AG09319 (cell line): ENCODE results near the gene CDH3.

Source experiments
- DNase-seq: peaks from one replicate; pipeline ENCODE4 v3.0.0-alpha.2; 2010; ENCODE audit warnings: low read depth; ENCODE audit errors: extremely low read depth
- TF ChIP-seq, protein P1 (sequence below): IDR thresholded peaks from 2 replicates; pipeline ENCODE4 v1.5.1; 2011; ENCODE audit warnings: low read depth, mild to moderate bottlenecking, inconsistent platforms, low read length, moderate library complexity

CDH3 gene

DNA sequence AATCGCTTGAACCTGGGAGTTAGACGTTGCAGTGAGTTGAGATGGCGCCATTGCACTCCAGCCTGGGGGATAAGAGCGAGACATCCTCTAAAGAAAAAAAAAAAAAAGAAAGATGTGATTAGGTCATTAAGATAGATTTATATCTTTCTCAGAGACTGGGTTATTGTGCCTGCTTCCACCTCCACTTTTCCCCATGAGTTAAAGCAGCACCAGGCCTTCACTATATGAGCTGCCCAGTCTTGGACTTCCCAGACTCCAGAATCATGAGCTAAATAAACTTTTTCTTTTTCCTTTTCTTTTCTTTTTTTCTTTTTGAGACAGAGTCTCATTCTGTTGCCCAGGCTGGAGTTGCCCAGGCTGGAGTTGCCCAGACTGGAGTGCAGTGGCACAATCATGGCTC is 72.6 kb downstream of the CDH3 start:
- DNase-seq: no peak
- TF ChIP-seq, protein P1, sequence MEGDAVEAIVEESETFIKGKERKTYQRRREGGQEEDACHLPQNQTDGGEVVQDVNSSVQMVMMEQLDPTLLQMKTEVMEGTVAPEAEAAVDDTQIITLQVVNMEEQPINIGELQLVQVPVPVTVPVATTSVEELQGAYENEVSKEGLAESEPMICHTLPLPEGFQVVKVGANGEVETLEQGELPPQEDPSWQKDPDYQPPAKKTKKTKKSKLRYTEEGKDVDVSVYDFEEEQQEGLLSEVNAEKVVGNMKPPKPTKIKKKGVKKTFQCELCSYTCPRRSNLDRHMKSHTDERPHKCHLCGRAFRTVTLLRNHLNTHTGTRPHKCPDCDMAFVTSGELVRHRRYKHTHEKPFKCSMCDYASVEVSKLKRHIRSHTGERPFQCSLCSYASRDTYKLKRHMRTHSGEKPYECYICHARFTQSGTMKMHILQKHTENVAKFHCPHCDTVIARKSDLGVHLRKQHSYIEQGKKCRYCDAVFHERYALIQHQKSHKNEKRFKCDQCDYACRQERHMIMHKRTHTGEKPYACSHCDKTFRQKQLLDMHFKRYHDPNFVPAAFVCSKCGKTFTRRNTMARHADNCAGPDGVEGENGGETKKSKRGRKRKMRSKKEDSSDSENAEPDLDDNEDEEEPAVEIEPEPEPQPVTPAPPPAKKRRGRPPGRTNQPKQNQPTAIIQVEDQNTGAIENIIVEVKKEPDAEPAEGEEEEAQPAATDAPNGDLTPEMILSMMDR: no peak

DNA sequence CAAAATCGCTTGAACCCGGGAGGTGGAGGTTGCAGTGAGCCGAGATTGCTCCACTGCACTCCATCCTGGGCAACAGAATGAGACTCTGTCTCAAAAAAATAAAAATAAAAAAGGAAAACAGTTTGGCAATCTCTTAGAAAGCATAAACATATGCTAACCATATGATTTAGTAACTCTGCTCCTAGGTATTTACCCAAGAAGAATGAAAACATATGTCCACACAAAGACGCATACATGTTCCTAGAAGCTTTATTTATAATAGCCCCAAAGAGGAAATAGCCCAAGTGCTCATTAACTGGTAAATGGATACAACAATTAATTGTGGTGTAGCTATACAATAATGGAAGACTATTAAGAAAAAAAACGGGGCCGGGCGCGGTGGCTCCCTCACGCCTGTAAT is 73.5 kb downstream of the CDH3 start:
- DNase-seq: peak; percentile 4
- TF ChIP-seq, protein P1: no peak

DNA sequence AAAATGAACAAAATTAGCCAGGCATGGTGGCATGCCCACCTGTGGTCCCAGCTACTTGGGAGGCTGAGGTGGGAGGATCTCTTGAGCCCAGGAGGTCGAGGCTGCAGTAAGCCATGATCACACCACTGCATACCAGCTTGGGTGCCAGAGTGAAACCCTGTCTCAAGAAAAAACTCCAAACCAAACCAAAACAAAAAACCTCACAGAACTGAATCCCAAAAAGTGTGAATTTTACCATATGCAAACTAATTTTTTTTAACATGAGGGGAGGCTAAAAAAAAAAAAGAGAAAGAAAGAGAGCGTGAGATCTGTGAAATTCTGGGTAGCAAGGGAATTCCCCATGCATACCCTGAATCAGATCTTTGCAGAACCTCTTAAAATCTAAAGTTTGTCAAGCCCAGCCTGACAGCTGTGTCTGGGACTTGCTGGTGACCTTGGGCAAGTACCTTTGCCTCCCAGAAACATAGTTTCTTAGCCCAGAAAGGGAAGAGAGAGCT is 74.9 kb downstream of the CDH3 start:
- TF ChIP-seq, protein P1: no peak
- DNase-seq: no peak

DNA sequence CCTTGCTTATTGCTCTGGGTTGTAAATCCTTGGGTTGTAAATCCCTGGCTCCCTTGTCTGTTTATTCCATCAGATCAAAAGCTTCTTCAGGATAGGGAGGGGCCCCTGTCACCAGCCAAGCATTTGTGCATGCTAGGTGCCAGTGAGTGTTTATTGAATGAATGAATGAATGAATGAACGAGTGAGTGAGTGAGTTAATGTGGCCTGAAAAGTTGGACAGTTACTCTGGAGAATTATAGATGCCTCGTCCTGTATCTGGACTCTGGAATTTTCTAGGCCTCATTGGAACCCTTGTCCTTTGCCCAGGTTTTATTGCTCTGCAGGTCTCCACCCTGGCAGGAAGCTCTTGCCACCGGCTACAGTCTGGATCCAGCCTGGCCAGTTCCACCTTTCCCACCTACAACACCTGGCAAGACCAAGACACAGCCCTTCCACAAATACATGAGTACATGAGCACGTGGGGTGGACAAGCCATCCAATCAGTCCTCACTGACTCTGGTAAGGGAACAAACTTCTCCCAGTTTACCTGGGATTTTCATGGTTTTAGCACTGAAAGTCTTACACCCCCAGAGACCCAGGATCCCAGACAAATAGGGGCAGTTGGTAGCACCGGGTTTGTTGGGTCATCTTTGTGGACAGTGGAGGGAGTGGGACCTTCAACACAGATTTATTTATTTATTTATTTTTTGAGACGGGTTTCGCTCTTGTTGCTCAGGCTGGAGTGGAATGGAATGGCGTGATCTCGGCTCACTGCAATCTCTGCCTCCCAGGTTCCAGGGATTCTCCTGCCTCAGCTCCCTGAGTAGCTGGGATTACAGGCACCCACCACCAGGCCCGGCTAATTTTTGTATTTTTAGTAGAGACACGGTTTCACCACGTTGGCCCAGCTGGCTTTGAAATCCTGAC is 77.3 kb downstream of the CDH3 start:
- no peak for DNase-seq
- TF ChIP-seq, protein P1: no peak

DNA sequence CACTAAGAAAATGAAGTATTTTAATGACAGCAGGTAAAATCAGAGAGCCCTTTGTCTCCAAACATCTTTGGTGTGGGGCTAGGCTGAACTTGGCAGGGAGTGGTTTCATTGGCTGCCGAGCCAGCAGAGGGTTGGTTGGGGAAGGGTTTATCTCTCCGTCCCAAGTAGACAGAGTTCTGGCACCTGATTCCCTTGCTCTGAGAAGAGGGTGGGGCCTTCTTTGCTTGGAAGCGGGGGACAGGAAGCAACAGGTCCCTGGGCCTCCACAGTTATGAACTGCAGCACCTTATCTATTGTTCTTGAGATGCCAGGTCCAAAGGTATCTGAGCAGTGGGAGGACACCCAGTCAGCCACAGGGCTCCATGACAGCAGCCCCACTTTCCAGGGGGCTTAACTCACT is 79.7 kb downstream of the CDH3 start:
- TF ChIP-seq, protein P1: no peak
- no peak for DNase-seq

DNA sequence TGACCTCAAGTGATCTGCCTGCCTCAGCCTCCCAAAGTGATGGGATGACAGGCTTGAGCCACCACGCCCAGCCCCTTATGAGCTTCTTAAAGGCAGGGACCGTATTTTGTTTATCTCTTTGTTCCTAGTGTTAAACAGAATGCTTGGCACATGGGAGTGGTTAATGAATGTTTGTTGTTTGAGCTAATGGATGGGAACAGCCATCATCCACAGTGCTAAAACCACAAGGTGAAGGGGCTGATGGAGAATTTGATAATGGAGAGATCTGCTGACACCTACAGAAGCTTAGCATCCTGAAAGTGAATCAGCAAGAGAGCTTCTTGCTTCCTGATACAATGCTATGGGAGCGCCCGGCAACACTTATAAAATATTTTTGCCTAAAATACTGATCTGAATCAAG is 83.4 kb downstream of the CDH3 start:
- TF ChIP-seq, protein P1: no peak
- no peak for DNase-seq

DNA sequence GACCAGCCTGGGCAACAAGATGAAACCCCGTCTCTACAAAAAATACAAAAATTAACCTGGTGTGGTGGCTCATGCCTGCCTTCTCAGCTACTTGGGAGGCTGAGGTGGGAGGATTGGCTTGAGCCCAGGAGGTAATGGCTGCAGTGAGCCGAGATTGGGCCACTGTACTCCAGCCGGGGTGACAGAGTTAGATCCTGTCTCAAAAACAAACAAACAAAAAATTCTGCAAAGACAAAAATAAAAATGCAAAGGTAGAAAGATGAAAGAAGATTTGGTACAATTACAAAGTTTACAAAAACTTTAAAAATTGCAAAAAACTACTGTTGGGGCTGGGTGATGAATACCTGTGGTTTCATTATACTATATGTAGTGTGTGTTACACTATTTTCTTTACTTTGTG is 86.5 kb downstream of the CDH3 start:
- DNase-seq: no peak
- TF ChIP-seq, protein P1: no peak
